DMS79 treated with DMSO at 0.1 percent for 48 hours (cell line): ENCODE measurements around the gene TWIST2.

Experiments used
- DNase-seq: peaks from one replicate; lab custom pipeline; 2025; lab: John Stamatoyannopoulos, UW

TWIST2 gene

GRCh38 chr2:238890618-238891456, 43.0 kb downstream of the TWIST2 start:
- DNase-seq, result no peak

- no peak for DNase-seq
Measured at GRCh38 chr2:238891457-238892203, 43.7 kb downstream of the TWIST2 start.

- DNase-seq, result no peak
Measured at GRCh38 chr2:238892204-238892500, 44.3 kb downstream of the TWIST2 start.

GRCh38 chr2:238892796-238893195, 44.9 kb downstream of the TWIST2 start:
- DNase-seq, result no peak

DNA sequence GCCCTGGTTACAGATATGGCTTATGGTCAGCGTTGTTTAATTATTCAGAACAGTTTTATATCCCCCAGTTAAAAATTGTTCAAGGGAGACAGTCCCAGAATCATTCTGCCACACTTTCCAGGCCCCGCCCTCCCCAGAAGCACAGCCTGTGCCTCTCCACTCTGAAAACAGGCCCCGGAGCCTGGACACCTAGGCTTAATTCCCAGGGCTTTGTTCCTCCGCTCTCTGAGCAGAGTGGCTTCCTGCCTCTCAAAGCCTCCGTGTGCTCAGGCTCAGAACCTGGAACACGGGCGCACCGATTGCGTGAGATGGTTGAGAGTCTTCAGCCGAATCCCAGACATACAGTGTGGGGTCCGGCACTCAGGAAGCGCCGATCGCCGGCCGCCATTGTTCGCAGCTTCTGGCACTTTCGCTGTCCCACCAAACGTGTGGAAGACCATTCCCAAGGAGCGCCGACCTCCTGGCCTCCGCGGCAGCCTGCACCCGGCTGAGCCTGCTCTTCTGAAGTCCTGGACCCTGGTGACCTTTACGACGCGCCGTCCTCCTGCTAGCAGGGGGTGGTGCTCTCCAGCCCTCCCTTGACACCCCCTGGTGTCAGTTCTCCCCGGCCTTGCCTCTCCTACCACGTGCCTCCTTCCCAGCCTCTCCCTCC, 45.6 kb downstream of the TWIST2 start:
- no peak for DNase-seq

- DNase-seq, result no peak
Measured at GRCh38 chr2:238894226-238894949, 46.5 kb downstream of the TWIST2 start.

DNA sequence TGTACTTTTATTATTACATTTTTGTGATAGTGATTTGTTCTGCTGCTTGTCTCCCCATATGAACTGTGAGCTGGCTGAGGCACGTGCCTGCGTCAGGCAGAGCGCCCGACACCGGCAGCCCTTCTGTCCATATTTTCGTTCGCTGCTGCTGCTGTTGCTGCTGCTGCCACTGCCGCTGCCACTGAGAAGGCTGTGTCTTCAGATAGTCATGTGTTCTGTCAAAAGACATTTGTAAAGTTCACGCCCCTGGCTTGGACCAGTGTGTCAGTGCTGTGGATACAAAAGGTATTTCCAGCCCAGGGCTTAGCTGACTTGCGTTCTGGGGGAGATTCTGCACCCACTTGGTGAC, 47.0 kb downstream of the TWIST2 start:
- no peak for DNase-seq

- no peak for DNase-seq
Measured at GRCh38 chr2:238895361-238895882, 47.5 kb downstream of the TWIST2 start.

- DNase-seq, result no peak
Measured at GRCh38 chr2:238895891-238896600, 48.2 kb downstream of the TWIST2 start.

DNA sequence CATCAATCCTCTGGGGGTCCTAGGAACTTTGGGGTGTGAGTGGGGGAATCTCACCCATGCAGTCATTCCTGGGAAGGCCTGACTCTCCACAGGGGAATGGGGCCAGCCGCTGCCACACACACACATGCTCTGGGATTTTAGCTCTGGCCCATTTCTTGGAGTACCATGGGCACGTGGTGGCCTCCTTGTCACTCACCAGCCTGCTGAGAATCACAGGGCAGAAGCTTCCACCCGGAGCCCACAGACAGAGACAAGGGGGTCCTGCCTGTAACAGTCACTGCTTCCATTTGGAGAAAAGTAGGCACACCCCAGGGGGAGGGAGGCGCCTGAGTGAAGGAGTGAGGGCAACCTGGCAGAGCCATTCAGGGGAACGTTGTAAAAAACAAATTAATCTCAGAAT, 48.8 kb downstream of the TWIST2 start:
- no peak for DNase-seq

DNA sequence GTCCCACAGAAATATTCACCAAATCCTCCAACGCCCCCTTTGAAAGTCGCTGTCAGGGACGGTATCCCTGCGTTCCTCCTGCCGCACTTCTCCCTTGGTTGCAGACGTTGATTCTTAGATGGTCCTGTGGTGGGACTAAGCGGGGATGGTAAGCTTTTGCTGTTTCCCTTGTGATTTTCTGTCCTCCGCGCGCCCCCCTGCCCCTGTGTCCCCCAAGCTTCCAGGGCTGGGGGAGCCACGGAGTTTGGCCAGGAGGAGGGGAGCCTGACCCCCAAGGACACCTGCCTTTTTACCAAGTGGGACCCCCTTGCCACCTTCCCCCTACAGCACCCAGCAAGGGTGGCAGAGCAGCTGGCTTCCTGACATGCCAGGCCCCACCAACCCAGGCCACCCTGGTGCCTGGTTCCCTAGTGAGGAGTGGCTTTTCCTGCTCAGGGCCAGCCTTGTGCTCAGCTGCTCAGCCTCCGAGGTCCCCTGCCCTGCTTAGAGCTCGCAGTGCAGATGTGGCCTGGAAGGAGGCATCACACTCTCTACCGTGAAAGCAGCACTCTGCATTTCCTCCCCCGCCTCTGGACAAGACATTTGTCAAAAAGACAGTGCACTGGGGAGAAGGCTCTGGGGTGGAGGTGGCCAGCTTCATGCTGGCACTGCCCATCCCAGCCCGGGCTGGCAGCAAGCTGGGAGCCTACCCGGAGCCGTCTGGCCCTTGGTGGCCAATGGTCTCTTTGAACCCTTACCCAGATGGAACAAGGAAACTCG, 49.4 kb downstream of the TWIST2 start:
- DNase-seq, result no peak

DNA sequence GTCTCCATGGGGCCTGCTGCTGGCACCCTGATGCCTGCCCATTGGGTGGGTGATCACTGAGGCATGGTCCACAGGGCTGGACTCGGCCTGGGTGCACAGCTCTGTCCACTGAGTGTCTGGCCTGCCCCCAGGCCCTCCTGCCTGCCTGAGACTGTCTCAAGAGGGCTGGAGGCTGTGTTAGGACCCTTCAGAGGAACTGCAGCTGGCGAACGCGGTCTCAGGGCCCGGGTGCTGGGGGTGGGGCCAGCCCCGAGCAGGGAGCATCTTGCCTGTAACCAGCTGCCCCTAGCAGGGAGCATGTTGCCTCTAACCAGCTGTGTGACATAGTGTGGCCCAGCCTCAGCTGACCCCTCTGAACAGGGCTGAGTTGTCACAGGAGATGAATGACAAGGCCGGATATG, 50.0 kb downstream of the TWIST2 start:
- DNase-seq, result no peak

GRCh38 chr2:238898534-238899281, 50.8 kb downstream of the TWIST2 start:
- no peak for DNase-seq

DNA sequence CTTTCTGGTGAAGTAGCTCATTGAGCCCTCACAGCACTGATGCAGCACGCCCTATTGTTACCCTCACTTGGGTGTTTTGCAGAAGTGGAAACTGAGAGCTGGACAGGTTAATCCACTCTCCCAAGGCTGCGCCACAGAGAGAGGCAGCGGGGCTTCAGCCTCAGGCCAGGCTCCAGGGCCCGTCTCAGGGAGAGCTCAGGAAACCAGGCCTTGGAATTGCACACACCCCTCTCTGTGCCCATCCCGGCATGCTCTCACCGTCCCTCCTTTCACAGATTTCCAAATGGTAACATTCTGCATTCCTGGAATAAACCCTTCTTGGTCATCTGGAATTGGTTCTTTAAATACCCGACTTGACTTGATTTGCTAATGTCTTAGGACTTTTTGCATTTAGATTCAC, 51.5 kb downstream of the TWIST2 start:
- no peak for DNase-seq

- no peak for DNase-seq
Measured at GRCh38 chr2:238900511-238900910, 52.6 kb downstream of the TWIST2 start.

GRCh38 chr2:238901461-238902057, 53.7 kb downstream of the TWIST2 start:
- no peak for DNase-seq

GRCh38 chr2:238902285-238902684, 54.4 kb downstream of the TWIST2 start:
- no peak for DNase-seq

GRCh38 chr2:238903141-238903540, 55.3 kb downstream of the TWIST2 start:
- no peak for DNase-seq

DNA sequence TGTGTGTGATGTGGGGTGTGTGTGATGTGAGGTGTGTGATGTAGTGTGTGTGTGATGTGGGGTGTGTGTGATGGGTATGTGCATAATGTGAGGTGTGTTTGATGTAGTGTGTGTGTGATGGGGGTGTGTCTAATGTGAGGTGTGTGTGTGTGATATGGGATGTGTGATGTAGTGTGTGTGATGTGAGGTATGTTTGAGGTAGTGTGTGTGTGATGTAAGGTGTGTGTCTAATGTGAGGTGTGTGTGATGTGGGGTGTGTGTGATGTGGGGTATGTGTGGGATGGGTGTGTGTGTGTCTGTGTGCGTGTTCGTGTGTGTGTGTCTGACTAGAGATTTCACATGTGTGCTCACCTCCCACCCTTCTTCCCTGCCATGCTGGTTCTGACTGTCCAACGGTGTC, 56.3 kb downstream of the TWIST2 start:
- DNase-seq, result no peak

- DNase-seq, result no peak
Measured at GRCh38 chr2:238904716-238905115, 56.8 kb downstream of the TWIST2 start.
